PC-3 (cell line): ENCODE data around the gene EDEM1.

ENCODE experiments used
- CTCF ChIP-seq: fragments of 300-600 bp; sonication (generic); conservative IDR thresholded peaks from 2 replicates; pipeline ENCODE4 v1.5.1; 2017; ENCODE audit warnings: antibody characterized with exemption, low read depth, mild to moderate bottlenecking, low read length
- EZH2 ChIP-seq: fragments of 300-600 bp; sonication (generic); IDR thresholded peaks from one replicate; pipeline ENCODE4 v1.6.1; 2017; ENCODE audit warnings: antibody characterized with exemption, mild to moderate bottlenecking, low read length; ENCODE audit not compliant: unreplicated experiment

DNA sequence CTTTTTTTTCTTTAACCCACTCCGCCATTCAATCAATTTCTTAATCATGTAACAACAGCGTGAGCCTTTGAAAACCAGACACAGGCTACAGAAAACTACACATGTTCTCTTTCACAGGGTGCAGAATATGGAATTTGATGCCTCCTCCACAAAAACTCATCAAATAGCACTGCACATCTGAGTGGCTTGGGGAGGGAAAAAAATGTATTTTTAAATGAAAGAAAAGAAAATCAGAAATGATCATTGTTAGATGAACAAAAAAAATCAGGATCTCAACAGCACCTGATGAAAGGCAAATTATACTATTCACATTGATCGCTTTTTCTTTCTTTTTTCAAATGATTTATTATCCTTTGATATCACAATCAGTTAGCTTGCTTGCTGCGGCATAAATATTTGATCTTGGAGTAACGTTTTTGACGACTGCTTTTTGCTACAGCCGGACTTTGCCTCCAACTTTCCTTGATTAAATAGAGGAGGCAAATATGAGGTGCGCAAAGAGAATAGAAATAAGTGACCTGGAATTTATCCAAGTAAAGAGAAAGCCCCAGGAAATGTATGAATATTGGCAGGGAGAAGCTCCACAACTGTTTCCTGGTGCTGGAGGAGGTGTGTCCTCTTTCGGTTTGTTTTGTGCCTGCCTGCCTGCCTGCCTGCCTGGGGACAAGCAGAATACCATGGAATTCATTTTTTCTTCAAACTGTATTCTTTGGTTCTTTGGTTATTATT lies 63.1 kb downstream of the EDEM1 start:
- TF ChIP-seq EZH2: no peak
- TF ChIP-seq CTCF: no peak
